ENCODE results near the gene OR10H5.

DNA sequence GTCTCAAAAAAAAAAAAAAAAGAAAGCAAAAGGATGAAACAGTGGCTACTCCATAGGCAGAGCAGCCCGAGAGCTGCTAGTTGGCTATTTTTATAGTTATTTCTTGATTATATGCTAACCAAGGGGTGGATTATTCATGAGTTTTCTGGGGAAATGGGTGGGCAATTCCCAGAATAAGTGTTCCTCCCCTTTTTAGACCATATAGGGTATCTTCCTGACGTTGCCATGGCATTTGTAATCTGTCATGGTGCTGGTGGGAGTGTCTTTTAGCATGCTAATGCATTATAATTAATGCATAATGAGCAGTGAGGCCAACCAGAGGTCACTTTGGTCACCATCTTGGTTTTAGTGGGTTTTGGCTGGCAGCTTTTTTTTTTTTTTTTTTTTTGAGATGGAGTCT is 53.4 kb downstream of the OR10H5 start:
- no peak for TF ChIP-seq POLR2A (IDR thresholded peaks at IDR 0.05; ENCODE audit: low read depth, low read length)
- TF ChIP-seq TAF1 (IDR thresholded peaks at IDR 0.05; ENCODE audit: borderline replicate concordance, low read depth, low read length), result no peak
